Hippocampal formation (tissue), 2 donors: Measurements from ENCODE around the gene TBX19.

Experiments used
- DNase-seq, 2 donors: peaks; one replicate each; lab custom pipeline; 2025; lab: John Stamatoyannopoulos, UW

Gene TBX19

GRCh38 chr1:168320149-168320548, 39.5 kb downstream of the TBX19 start:
- no peak for DNase-seq

GRCh38 chr1:168320800-168321450, 40.2 kb downstream of the TBX19 start:
- DNase-seq, result no peak

GRCh38 chr1:168321945-168322344, 41.3 kb downstream of the TBX19 start:
- DNase-seq, result no peak

- DNase-seq, result no peak
These were observed 44.2 kb downstream of the TBX19 start for GRCh38 chr1:168324745-168325425.

GRCh38 chr1:168328731-168329364, 48.2 kb downstream of the TBX19 start:
- no peak for DNase-seq

GRCh38 chr1:168330285-168330684, 49.6 kb downstream of the TBX19 start:
- no peak for DNase-seq

GRCh38 chr1:168331569-168331968, 50.9 kb downstream of the TBX19 start:
- DNase-seq, result no peak

- no peak for DNase-seq
These were observed 53.0 kb downstream of the TBX19 start for GRCh38 chr1:168333562-168334276.

- DNase-seq, result no peak
These were observed 54.8 kb downstream of the TBX19 start for GRCh38 chr1:168335500-168335899.

GRCh38 chr1:168338589-168339503, 58.2 kb downstream of the TBX19 start:
- no peak for DNase-seq

- DNase-seq, result no peak
These were observed 60.3 kb downstream of the TBX19 start for GRCh38 chr1:168340781-168341482.

- DNase-seq, result no peak
These were observed 60.9 kb downstream of the TBX19 start for GRCh38 chr1:168341483-168341975.

GRCh38 chr1:168342572-168343280, 62.0 kb downstream of the TBX19 start:
- DNase-seq, result peak; percentile 80 to 90

- DNase-seq, result peak; percentile 6 to 41
These were observed 62.9 kb downstream of the TBX19 start for GRCh38 chr1:168343566-168343965.

GRCh38 chr1:168344517-168344916, 63.8 kb downstream of the TBX19 start:
- DNase-seq, result no peak

- DNase-seq, result no peak
These were observed 65.3 kb downstream of the TBX19 start for GRCh38 chr1:168345939-168346338.

- no peak for DNase-seq
These were observed 67.0 kb downstream of the TBX19 start for GRCh38 chr1:168347630-168348029.

- no peak for DNase-seq
These were observed 67.6 kb downstream of the TBX19 start for GRCh38 chr1:168348146-168348709.
